IPS-NIHi7 (cell line): ENCODE data around the gene CDH4.

Experiments
- DNase-seq: peaks from one replicate; pipeline ENCODE4 v3.0.0; 2012; ENCODE audit warnings: mixed read lengths; ENCODE audit errors: extremely low spot score

Gene CDH4

GRCh38 chr20:61986762-61987321, 734.8 kb downstream of the CDH4 start:
- DNase-seq, result no peak

- DNase-seq, result no peak
These were observed 736.6 kb downstream of the CDH4 start for GRCh38 chr20:61988665-61989064.

GRCh38 chr20:61989741-61990140, 737.7 kb downstream of the CDH4 start:
- no peak for DNase-seq
